Muscle of arm (tissue), 12 donors: Measurements from ENCODE around the gene PARG. TPM values are rescaled to one million over a fixed set of nuclear protein-coding genes. Genes with fewer than 3 reads are reported as not detected.
"Not testable (repeated sequence)": the region's sequence is repeated elsewhere in the genome, so short reads cannot be mapped to it uniquely, and the experiment has no call there.

Experiments used
- DNase-seq: peaks from one replicate; pipeline ENCODE4 v3.0.0-alpha.2; 2013
- polyA plus RNA-seq, 12 donors: library from polyadenylated mRNA; unstranded; fragments of 120-200 nt; gene quantifications; one replicate each; pipeline ENCODE4 v1.2.1, GENCODE V29; 2013; ENCODE audit not compliant: insufficient read length in 12 of 12

PARG gene
- polyA plus RNA-seq, 12 donors, result 17.7 to 25.2 (median 20.6) TPM; not detected in 1

DNA sequence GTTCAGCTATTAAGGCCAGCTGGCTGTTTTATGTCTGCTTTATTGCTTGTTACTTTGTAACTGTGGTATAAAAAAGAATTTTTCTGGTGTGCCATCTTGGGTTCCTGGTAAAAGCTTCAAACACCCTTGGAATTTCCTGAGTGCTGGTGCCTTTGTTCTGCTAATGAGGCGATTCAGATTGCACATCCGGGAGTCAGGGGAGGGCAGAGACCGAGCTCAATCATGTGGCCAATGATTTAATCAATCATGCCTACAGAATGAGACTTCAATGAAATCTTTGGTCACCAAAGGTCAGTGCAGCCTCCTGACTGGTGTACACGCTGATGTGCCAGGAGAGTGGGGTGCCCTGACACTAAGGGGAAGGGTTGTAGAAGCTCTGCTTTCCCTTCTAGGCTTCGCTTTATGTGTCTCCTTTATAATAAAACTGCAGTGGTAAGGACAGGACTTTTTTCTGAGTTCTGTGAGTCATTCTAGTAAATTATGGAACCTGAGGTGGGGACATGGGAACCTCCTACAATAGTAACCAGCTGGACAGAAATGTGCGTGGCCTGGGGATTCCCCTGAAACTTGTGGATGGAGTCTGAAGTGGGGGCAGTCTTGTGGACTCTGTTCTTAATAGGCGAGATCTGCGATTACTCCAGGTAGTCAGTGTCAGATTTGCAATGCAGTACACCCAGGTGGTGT lies 110.3 kb downstream of the PARG start:
- no peak for DNase-seq

DNA sequence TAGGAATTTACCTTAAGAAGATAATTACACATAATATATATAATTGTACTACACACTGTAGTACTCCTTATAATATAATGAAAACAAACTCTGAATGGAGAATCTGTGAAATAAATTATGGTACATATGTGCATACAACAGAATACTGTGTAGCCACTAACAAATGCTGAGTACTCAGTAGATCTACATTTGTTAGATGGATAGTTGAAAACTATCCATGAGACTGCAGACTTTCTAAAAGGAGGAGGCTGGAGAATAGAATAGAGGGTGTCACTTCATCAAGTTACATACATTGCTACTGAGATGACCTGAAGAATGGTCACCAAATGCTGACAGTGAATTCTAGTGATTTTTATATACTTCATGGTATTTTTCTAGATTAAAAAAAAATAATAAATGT lies 111.0 kb downstream of the PARG start:
- no peak for DNase-seq

DNA sequence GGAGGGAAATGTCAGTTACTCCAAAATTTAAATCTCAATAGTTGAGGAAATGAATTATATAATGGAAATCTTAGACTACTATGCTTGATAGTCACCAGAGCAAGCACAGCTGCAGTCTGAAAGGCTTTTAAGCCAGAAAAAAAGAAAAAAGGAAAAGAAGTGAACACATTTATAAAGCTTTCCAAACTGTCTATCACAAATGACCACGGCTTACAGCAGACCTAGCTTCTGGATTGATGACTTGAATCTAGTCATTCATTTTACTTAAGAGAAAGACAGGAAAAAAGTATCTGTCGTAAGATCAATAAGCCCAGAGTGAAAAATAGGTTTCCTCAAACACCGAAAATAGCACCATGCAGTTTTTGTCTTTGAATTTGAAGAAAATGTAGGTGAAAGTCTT lies 111.8 kb downstream of the PARG start:
- no peak for DNase-seq

DNA sequence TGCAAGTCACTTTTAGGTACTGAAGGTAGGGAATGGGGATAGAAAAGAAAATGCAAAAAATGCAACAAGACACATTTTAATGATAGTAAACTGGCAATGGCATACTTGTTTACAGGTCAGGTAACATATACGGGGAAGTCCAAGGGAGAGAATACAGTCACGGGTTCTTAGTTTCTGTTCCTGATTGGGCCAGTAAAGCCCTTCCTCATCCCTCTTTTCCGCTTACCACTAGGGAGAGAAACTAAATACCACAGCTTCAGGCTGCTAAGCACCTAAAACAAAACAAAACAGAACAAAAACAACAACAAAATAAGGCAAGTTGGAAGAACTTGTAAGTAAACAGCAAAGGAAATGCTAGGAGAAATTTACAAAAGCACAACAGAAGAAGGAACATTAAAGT lies 114.5 kb downstream of the PARG start:
- DNase-seq, result no peak

DNA sequence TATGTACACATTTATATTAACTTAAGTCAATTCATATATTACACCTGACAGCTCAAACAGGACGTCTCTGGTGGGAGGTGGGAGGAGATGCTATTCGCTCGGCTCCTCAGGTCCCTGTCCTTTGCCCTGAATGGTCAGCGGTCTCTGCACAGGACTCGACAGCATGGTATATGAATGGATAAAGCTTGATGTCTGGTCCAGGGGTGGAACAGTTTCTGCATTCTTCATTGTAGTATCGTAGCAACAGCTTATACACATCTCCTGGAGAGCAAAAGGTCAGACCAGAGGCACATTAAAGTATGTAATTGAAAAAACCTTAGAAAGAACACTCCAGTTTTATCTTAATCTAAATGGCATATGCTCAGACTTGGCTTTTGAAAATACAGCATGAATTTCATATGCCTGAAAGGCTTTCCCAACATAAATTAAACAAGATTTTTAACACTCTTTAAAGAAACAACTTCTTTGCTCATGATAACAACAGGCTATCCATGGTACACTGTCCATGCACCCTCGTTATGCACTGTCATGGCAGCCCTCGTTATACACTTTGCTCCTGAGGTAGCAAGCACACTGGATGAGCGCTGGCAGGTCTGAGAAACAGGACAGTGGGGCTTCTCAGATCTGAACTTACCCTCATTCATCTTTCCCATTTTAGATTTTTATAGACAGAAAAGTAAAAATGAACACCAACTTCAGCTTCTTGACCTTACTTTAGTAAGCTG lies 122.4 kb downstream of the PARG start:
- no peak for DNase-seq

DNA sequence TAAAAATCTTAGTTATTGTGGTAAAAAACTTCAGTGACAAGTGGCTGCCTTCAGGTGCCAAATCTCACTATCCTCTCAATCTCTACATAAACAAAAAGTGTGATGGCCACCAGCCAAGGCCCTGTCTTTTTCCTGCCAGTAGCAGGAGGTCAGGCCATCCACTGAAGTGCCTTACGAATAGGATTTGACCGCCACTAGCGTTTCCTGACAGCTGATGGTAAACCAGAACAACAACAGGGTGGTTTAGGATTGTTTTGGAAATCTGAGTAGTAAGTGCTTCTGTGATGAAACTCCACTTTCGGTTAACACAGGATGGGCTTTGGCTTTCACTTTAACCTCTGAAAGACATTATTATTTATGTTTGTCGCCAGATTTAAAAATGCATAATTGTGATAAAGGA lies 124.0 kb downstream of the PARG start:
- DNase-seq, result no peak

DNA sequence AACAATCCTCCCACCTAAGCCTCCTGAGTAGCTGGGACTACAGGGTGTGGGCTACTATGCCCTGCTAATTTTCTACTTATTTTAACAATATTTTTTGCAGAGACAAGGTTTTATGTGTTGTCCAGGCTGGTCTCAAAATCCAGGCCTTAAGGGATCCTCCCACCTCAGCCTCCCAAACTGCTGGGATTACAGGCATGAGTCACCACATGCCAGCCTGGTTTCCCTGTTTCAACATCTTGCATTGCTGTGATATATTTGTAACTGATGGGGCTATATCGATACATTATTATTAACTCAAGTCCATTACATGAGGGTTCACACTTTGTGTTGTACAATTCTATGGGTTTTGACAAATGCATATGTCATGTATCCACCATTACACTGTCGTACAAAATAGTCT lies 137.8 kb downstream of the PARG start:
- DNase-seq, result no peak

DNA sequence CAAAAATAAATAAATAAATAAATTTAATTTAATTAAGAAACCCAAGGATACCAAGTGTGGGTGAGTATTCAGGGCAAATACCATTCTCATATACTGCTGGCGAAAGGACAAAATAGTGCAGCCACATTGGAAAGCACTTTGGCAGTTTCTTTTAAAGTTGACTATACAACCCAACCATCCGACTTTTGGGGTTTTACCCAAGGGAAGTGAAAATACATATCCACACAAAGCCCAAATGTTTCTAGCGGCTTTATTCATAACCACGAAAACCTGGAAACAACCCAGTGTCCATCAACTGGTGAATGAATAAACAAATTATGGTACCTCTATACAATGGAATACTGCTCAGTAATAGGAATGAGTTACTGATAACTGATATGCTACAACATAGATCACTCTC lies 143.6 kb downstream of the PARG start:
- DNase-seq, result no peak

DNA sequence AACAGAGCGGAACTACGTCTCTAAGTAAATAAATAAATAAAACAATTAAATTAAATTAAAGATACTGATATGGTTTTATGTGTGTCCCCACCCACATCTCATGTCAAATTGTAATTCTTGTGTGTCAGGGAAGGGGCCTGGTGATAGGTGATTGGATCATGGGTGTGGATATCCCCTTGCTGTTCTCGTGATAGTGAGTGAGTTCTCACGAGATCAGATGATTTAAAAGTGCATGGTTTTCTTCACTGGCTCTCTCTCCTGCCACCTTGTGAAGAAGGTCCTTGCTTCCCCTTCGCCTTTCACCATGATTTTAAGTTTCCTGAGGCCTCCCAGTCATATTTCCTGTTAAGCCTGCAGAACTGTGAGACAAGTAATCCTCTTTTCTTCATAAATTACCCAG lies 150.7 kb downstream of the PARG start:
- DNase-seq, result no peak

DNA sequence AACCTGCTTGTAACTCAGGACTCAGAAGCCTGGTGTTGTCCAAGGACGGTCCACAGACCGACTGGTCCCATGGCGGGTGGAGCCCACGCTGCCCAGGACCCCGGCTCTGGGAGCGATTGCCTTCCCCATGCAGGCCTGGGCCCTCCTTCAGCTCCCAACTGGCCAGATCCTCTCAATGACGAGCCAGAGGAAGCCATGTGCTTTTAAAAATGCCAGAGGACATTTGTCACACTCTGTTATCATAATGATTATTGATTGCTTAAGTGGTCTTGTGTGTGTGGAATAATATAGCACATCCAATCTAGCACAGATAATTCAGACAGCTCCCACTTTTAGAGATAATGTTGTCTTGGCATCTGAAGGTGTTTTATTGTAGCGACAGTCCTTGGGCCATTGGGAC lies 157.1 kb downstream of the PARG start:
- no peak for DNase-seq

DNA sequence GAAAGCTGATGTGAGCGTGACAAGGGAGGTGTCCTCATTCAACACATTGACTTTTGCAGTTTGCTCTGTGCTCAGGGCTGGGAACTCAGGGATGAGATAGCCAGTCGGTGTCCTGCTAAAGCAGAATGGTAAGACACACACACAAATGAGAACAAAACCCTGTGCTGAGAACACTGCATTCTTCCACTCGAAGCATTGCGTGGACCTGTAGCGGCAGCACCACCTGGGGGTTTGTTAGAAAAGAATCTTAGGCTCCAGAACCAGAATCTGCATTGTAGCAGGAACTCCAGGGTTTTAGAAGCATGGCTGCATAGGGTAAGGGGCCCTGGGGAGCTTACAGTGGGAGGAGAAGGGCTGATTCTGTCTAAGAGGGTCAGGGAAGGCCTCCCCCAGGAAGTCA lies 158.2 kb downstream of the PARG start:
- DNase-seq, result no peak

DNA sequence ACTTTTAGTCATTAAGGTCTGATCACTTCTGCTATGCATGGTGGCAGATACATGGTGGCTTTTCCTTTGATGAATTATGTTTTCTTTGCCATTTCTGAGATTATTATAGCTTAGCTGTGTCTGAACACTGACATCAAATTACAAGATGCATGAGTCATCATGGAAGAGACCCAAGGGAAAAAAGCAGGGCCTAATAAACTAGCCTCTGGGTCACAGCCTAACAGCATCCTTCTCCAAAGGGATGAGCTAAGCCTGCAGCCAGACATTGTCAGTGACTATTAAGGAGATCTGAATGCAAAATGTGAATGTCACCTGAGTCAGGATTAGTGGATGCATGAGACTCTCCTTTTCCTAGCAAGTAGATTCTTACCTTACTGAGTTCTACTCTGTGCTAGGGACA lies 160.6 kb downstream of the PARG start:
- DNase-seq, result no peak

DNA sequence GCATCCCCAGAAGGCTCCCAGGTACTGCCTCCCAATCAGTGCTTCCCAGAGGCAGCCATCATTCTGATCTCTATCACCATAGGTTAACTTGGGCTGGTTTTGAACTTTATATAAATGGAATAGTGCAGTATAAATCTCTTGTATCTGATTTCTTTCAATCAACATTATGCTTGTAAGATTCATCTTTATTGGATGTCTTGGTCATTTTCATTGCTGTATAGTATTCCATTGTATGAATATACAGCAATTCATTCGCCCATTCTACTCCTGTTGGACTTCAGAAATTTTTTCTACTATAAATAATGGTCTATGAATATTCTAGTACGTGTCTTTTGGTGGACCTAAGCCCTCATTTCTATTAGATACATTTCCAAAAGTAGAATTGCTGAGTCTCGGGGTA lies 163.6 kb downstream of the PARG start:
- DNase-seq, result no peak

DNA sequence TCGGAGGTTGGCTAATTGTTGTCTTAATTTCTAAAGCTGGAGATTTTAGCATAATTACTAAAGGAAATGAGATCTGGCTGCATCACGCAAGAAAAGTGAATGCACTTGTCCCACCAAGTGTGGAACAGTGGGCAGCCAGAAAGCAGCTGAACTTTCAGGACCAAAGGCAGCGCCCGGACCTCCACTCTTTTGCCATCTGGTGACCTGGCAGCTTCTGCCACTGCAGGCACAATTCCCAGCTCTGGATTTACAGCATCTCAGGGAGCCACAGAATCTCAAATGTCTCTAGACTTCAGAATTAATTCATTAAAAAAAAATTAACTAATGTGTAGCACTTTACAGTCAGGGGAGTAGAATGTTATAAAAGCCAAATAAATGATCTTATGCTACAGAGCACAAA lies 165.0 kb downstream of the PARG start:
- no peak for DNase-seq

DNA sequence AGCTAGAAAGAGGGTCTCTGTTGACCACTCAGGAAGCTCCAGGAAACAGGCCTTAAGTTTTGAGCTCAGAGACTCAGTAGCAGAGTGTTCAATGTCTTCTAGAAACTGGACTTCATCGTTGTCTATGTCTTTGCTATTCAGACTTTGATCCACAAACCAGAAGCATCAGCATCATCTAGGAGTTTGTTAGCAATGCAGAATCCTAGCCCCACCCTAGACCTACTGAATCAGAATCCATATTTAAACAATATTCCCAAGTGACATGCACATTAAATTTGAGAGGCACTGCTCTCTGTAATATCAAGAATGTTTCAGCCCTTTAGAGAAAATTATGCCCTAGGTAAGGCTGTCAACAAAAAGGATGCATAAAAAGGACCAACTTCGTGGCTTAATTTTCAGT lies 166.8 kb downstream of the PARG start:
- no peak for DNase-seq

DNA sequence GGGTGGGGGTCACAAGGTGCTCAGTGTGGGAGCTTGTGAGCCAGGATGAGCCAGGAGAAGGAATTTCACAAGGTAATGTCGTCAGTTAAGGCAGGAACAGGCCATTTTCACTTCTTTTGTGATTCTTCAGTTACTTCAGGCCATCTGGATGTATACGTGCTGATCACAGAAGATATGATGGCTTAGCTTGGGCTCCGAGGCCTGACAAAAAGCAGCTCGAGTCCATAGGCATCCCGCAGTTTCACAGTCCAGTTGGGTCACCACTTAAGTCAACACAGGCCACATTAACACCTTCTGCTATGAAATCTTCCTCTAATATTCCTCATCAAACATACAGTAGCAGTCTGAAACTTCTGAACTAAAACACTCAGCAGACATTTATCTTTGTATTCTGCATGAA lies 168.9 kb downstream of the PARG start:
- DNase-seq, result not testable (repeated sequence)

DNA sequence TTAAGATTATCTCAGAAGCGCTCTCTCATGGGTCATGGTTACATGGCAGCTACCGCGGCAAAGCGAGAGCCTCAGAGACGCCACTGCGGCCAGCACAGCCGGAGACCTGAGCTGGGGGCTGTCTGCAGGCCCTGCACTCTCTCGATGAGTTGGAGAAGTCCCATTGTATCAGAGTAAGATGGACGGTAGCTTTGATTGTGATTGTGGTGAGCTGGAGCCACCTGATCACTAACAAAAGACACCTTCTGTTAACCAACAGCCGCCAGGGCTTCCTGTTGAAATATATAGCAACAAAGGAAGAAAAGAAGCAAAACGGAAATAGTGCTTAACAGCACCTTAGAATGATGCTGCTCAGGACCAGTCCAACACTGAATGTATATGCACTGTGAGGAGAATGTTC lies 170.8 kb downstream of the PARG start:
- not testable (repeated sequence) for DNase-seq

DNA sequence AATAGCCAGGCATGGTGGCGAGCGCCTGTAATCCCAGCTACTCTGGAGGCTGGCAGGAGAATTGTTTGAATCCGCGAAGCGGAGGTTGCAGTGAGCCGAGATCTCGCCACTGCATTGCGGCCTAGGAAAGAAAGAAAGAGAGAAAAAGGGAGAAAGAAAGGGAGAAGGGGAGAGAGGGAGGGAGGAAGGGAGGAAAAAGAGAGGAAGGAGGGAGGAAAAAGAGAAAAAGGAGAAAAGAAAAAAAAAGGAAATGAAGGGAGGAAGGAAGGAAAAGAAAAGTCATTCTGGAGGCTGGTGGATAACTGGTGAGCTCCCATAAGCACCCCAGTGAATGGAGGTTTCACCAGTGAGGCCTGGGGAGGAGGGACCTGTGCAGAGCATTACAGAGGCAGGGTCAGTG lies 172.1 kb downstream of the PARG start:
- DNase-seq, result no peak

DNA sequence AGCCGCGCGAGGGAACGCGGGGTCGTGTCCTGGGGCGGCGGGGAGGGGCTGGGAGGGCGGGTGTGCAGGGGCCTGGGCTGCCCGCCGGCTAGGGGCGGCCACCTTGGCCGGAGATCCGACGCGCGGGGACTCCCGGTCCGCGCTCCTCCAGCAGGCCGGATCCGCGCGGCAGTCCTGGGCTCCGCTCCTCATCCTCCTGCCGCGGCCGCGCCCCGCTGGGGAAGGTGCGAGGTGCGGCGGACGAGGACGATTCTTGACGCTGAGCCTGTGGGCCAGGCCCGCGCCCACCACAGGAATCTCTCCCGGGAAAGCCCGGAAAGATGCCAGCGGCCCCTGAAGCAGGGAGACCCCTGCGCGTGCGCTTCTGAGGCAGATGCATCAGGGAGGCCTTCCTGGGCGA lies 173.1 kb downstream of the PARG start:
- DNase-seq, result no peak

DNA sequence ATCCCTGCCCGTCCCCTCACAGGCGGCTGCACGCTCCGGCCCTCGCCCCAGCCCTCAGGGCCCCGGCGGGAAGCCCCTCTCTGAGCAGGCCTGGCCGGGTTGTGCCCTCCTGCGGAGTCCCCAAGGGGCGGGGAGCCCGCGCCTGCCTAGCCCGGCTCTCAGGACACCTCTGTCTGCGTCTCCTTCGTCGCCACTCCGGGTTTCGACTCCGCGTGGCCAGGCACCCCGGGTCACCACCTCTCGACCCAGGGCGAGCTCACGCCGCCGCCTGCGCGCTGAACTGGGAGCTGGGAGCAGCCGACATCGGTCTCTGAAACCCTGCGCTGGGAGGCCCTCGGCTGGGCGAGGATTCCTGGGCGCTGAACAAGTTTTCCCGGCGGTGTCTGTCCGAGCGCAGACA lies 173.5 kb downstream of the PARG start:
- DNase-seq, result no peak
